Prostate gland (tissue), 2 donors: ENCODE data around the gene TMEM38B. TPM values are rescaled to one million over a fixed set of nuclear protein-coding genes. Genes with fewer than 3 reads are reported as not detected.

ENCODE experiments used
- DNase-seq: peaks from one replicate; pipeline ENCODE4 v3.0.0-alpha.2; 2019; ENCODE audit warnings: low spot score
- H3K27ac ChIP-seq, 2 donors: fragments of 200-600 bp; sonication (generic); 2 replicates each; pipeline ENCODE4 v1.5.1; 2017 to 2019
- H3K27me3 ChIP-seq: fragments of 200-600 bp; sonication (generic); replicated peaks from 2 replicates; pipeline ENCODE4 v1.5.1; 2019; ENCODE audit not compliant: insufficient read depth
- H3K36me3 ChIP-seq, 2 donors: fragments of 200-600 bp; sonication (generic); 1 replicate in 1 of 2; 2 replicates in 1 of 2; pipeline versions ENCODE4 v1.5.1 to v1.8.1; 2017 to 2019
- H3K4me1 ChIP-seq: fragments of 200-600 bp; sonication (generic); replicated peaks from 2 replicates; pipeline ENCODE4 v1.5.1; 2019
- H3K4me3 ChIP-seq, 2 donors: fragments of 200-600 bp; sonication (generic); 2 replicates each; pipeline ENCODE4 v1.5.1; 2017 to 2019
- H3K9me3 ChIP-seq: fragments of 200-600 bp; sonication (generic); 2 replicates; pipeline ENCODE4 v1.5.1; 2017
- CTCF ChIP-seq, 4 experiments: fragments of 200-600 bp in 2 of 4; fragments of 450-650 bp in 2 of 4; sonication (generic) in 2 of 4; IDR thresholded peaks; 1 replicate in 3 of 4; 2 replicates in 1 of 4; pipeline ENCODE4 v1.5.1; 2016 to 2019; ENCODE audit warnings: antibody characterized with exemption in 4 of 4, mild to moderate bottlenecking in 2 of 4, moderate library complexity in 2 of 4
- POLR2A ChIP-seq: fragments of 450-650 bp; IDR thresholded peaks from one replicate; pipeline ENCODE4 v1.6.1; 2016; ENCODE audit warnings: antibody characterized with exemption, mild to moderate bottlenecking
- POLR2AphosphoS5 ChIP-seq: sonication (generic); formaldehyde crosslinking; IDR thresholded peaks from one replicate; pipeline ENCODE4 v1.6.1; 2017; ENCODE audit warnings: antibody characterized with exemption
- WGBS: methylation state at CpG from one replicate; pipeline ENCODE4 v1.1.5; 2018; 5-methylcytosine and 5-hydroxymethylcytosine counted together
- intact Hi-C: fragments of 100-400 bp; cut with DNase I; formaldehyde crosslinking; loops from one replicate; pipeline ENCODE4 v1.14.2; 2022
- total RNA-seq, 2 donors: library from RNA; depleted of rRNA; stranded (reverse); fragments of >200 nt; gene quantifications; one replicate each; pipeline ENCODE4 v1.1.0, GENCODE V29; 2016

TMEM38B gene
- total RNA-seq, 2 donors from 2014 or later, result 14.4 to 14.9 TPM

GRCh38 chr9:105673850-105674387 is 20.4 kb upstream of the TMEM38B start:
- WGBS, result 78% methylated on average over 3 of the region's 3 CpGs
- intact Hi-C loops, result no loop called here
- Histone ChIP-seq H3K36me3 (no peaks in the 10 kb centered on the region), H3K4me1 (no peaks in the 10 kb centered on the region), H3K9me3 (no peaks in the 10 kb centered on the region), H3K4me3 (no peak overlapping the region), H3K27ac (no peak overlapping the region), H3K27me3 (no peaks in the 10 kb centered on the region)
- DNase-seq, result no peak
- no peak for TF ChIP-seq CTCF (IDR thresholded peaks at IDR 0.05)
- TF ChIP-seq POLR2AphosphoS5, result no peak
- TF ChIP-seq POLR2A, result no peak

- H3K36me3 ChIP-seq, result no peaks in the 10 kb centered on the region
- intact Hi-C loops, result no loop called here
- no peak for DNase-seq
- no peaks in the 10 kb centered on the region for H3K4me1 ChIP-seq
- no peak overlapping the region for H3K27ac ChIP-seq
- H3K9me3 ChIP-seq, result no peaks in the 10 kb centered on the region
- no peak overlapping the region for H3K4me3 ChIP-seq
- H3K27me3 ChIP-seq, result no peaks in the 10 kb centered on the region
- no peak for TF ChIP-seq CTCF (IDR thresholded peaks at IDR 0.05)
- 75% methylated on average over 6 of the region's 6 CpGs for WGBS
Observed at GRCh38 chr9:105676351-105676923, 17.9 kb upstream of the TMEM38B start.

- intact Hi-C loops, result no loop called here
- WGBS, result 91% methylated on average over 1 of the region's 1 CpG
- Histone ChIP-seq H3K9me3 (no peaks in the 10 kb centered on the region), H3K4me3 (no peak overlapping the region), H3K27me3 (no peaks in the 10 kb centered on the region), H3K27ac (no peak overlapping the region), H3K4me1 (no peaks in the 10 kb centered on the region), H3K36me3 (no peaks in the 10 kb centered on the region)
- no peak for DNase-seq
- TF ChIP-seq POLR2A (no peak), CTCF (IDR thresholded peaks at IDR 0.05) (no peak), POLR2AphosphoS5 (no peak)
Observed at GRCh38 chr9:105678163-105678562, 16.2 kb upstream of the TMEM38B start.

- H3K9me3 ChIP-seq, result no peaks in the 10 kb centered on the region
- H3K27me3 ChIP-seq, result no peaks in the 10 kb centered on the region
- WGBS, result 54% methylated on average over 1 of the region's 1 CpG
- H3K4me1 ChIP-seq, result no peaks in the 10 kb centered on the region
- H3K36me3 ChIP-seq, result no peaks in the 10 kb centered on the region
- DNase-seq, result no peak
- intact Hi-C loops, result no loop called here
- TF ChIP-seq POLR2A, result no peak
- TF ChIP-seq CTCF (IDR thresholded peaks at IDR 0.05), result no peak
- TF ChIP-seq POLR2AphosphoS5, result no peak
- H3K4me3 ChIP-seq, result no peak overlapping the region
- H3K27ac ChIP-seq, result no peak overlapping the region
Observed at GRCh38 chr9:105678781-105679180, 15.6 kb upstream of the TMEM38B start.

- no peaks in the 10 kb centered on the region for H3K27me3 ChIP-seq
Observed at GRCh38 chr9:105679257-105680022, 14.9 kb upstream of the TMEM38B start.

More at GRCh38 chr9:105679257-105680022, 14.9 kb upstream of the TMEM38B start:
- intact Hi-C loops, result no loop called here
- 54% methylated on average over 8 of the region's 8 CpGs for WGBS
- no peaks in the 10 kb centered on the region for H3K9me3 ChIP-seq
- no peaks in the 10 kb centered on the region for H3K4me1 ChIP-seq
- H3K4me3 ChIP-seq, result no peak overlapping the region
- DNase-seq, result no peak
- H3K36me3 ChIP-seq, result no peaks in the 10 kb centered on the region
- no peak overlapping the region for H3K27ac ChIP-seq
- TF ChIP-seq POLR2A (no peak), POLR2AphosphoS5 (no peak), CTCF (IDR thresholded peaks at IDR 0.05) (no peak)
